Vagina (tissue), 2 donors: ENCODE data around the gene CDH13.

Source experiments
- POLR2A ChIP-seq, 2 donors: fragments of 450-650 bp; IDR thresholded peaks; one replicate each; pipeline ENCODE4 v1.6.1; 2017; ENCODE audit warnings: antibody characterized with exemption in 2 of 2, mild to moderate bottlenecking in 2 of 2, moderate library complexity in 2 of 2
- POLR2AphosphoS5 ChIP-seq, 2 donors: sonication (generic); formaldehyde crosslinking; IDR thresholded peaks; one replicate each; pipeline ENCODE4 v1.9.0; 2017; ENCODE audit warnings: antibody characterized with exemption in 2 of 2, mild to moderate bottlenecking in 2 of 2, low read depth in 1 of 2; ENCODE audit not compliant: insufficient read depth in 1 of 2

DNA sequence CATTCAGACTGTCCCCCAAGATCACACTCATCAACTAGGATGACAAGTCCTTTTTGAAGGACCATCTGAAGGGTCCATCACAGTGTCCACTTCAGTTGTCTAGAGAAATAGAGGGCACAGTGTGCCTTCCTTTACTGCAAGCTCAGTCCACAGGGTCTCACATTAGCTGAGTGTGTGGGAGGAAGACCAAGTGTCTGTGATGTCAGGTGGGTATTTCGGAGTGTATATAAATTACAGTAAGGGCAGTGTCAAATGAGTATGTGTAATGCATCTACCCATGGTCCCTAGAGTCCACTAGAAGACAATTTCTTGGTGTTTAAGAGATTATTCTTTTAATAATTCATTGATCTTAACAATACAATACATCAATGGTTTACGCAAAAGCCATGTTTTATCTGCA, 272.2 kb downstream of the CDH13 start:
- TF ChIP-seq POLR2A (IDR thresholded peaks at IDR 0.05) = no peak
- no peak for TF ChIP-seq POLR2AphosphoS5 (IDR thresholded peaks at IDR 0.05; ENCODE audit: insufficient read depth in 1 of 2, low read depth in 1 of 2)
